ENCODE results near the gene CATSPERD.
A peak's percentile ranks its signal among the peaks of the same experiment; 100 is the strongest.

CATSPERD gene, protein sequence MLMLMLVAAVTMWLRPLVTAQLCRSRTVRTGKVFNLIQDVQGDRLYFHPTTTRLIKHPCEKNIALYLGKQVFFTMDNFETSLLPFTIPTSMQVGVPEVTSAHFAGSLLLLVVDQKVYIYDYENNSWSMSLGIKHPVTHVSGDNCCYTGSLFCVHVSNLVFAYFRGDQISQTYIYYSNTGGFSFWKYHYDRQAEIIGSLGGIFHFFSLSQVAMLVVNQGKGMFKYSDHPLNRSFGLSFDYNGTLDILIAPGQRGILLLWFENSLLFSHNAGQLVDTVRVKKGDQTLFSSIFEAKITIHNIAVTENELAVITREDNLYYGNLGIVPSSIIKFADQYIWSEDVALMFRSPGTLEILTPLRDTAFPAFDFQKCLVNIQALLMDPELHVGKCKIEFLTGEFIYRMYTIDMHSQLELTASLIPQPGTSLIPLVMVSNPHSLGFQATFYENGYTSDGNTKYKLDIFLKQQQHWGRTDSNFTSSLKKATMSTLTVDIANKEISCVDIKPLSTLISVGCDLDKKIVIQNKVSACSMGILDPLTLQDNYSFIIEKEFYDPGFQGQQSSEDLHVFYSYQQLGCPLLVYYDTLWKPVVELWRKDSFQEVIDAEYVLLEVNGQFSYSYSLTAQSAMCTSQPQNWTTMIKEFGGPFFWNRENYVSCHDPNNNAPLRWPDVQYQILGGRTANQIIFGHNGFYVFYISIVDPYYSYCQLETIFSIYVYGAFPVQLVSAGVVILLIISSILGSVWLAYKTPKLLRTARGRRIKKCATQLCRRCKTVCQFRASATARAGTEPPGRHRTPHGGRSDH

DNA sequence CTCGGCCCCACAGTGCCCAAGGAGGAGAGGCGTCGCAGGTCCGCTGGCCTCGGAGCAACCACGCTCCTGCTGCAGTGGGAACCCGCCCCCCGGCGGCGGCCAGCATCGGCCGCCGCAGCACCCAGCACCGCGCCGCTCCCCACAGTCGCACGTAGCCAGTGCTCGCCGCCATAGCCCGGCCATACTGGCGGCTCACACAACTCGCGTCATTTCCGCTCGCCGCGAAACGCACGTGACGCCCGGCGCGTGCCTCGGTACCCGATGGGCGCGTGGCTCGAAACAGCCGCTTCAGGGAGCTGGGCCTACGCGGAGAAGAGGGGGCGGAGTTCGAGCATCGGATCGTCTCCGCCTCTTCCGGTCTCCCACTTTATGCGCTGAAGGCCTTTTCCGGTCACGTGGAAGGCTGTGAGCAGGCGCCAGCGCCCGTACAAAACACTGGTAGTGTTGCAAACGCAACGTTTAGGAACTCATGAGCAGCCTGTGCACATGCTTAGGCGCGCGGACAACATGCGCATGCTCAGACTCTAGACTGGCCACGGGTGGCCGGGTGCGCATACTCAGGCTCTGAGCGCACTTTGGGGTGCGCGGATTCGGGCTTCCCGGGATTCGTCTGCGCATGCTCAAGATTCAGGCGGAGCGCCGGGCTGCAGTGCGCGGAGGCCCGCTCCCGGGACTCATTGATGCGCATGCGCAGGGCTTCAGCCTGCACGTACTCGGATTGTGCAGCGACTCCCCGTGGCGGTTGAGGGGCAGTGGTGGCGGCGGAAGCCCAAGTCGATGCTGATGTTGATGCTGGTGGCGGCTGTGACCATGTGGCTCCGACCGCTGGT is at the start of gene CATSPERD, which contains the start of gene LONP1:
Gene CATSPERD, plus strand, starts transcription at position 677 of the 830 bp plus-strand sequence. Its CDS starts 101 bp downstream, at position 778.
Gene LONP1, minus strand, starts transcription at position 186 of the 830 bp plus-strand sequence. Its CDS starts 14 bp downstream, at position 172.
- peak; percentile 96 for DNase-seq

DNA sequence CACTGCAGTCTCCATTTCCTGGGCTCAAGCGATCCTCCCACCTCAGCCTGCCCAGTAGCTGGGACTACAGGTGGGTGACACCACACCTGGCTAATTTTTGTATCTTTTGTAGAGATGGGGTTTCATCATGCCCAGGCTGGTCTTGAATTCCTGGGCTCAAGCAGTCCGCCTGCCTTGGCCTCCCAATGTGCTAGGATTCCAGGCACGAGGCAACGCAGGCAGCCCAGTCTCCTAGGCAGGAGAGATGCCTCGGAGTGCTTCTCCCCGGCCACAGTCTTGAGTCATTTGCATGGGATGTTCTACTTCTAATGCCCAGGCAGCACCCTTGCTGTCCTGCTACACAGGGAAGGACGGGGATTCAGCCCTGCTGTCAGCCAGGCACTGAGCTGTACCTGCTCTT is 48.8 kb upstream of the CATSPERD start:
- no peak for DNase-seq

DNA sequence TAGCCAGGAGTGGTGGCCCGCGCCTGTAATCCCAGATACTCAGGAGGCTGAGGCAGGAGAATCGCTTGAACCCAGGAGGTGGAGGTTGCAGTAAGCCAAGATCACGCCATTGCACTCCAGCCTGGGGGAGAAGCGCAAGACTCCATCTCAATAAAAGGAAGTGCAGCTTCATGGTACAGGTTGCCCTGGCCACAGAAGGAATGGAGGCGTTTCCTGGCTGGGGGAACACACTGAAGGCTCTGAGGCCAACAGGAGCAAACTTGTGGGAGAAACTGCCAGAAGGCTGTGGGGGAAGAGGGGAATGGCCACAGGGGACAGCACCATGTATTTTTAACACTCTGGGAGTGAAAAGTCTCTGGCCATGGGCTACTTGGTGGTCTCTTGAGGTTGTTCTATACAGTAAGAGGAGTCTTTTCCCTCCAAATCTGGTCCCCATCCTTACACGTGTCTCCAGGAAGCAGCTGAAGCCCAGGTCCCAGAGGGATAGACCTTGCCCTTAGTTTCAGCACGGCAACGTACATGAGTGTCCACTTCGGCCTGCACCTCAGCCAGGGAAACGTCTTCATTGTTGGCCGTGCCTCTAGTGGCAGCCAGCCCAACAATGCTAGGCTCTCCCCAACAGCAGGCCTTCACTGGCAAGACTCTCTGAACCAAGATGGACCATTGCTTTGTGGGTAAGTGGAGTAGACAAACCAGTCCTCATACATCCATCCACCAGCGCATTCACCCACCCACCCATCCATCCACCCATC is 47.6 kb upstream of the CATSPERD start:
- no peak for DNase-seq

DNA sequence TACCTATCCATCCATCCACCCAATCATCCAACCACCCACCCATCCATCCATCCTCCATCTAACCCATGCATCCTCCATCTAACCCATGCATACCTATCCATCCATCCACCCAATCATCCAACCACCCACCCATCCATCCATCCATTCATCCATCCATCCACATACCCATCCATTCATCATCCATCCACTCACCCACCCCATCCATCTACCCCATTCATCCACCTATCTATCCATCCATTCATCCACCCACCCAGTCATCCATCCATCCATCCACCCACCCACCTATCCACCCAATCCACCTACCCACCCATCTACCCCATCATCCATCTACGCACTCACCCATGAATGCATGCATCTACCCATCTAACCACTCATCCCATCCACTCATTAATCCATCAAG is 46.7 kb upstream of the CATSPERD start:
- no peak for DNase-seq

DNA sequence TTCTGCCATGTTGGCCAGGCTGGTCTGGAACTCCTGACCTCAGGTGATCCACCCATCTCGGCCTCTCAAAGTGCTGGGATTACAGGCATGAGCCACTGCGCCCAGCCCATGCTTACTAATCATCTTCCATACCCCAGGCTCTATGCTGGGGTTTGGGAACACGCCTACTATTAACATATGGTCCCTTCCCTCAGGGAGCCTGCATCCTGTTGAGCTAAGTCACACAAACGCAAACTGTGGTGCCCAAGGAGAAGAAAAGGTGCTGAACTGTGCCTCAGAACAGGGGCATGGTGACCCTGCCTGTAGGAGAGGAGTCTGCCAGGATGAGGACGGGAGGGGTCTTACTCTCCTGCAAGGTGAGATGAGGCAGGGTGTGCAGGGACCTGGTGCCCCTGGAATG is 45.7 kb upstream of the CATSPERD start:
- DNase-seq = no peak

DNA sequence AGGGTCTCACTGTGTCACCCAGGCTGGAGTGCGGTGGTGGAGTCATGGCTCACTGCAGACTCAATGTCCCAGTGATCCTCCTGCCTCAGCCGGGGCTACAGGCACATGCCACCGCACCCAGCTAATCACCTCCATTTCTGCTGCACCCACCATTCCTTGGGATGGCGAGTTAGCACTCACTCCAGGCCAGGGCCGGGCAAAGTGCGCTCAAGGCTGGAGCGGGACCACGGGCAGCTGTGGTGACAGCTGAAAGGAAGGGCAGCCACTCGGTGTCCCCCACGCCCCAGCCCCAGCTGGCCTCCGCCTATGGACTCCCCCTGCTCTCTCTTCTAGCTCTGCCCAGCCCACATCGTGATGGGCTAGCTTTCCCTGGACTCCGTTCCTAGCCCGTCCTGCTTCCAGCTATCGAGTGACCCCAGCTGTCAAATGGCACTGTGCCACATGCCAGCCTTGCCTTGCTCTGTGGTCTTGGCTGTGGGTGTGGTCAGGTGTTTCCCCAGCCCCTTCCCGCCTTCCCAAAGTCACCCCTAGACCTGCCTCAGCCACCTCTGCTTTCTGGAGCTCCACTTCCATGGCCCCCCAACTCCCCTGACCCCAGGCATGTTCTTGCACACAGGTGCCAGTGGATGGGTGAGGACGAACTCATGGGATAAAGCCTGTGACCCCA is 44.2 kb upstream of the CATSPERD start:
- DNase-seq = no peak

DNA sequence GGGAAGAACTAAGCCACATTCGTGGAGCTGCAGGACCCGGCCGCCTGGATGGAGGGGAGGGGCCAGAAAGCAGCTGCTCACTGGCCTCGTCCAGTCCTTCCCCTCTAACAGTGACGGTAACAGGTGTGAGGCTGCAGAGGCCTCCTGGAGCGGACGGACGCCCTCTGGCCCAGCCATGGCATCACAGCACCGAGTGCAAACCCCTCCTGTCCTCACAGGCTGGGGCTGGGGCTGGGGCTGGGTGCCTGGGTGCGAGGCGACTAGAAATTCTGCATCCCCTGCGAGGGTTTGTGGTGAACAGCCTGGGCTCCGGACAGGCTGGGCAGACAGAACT is 43.7 kb upstream of the CATSPERD start:
- DNase-seq = no peak

DNA sequence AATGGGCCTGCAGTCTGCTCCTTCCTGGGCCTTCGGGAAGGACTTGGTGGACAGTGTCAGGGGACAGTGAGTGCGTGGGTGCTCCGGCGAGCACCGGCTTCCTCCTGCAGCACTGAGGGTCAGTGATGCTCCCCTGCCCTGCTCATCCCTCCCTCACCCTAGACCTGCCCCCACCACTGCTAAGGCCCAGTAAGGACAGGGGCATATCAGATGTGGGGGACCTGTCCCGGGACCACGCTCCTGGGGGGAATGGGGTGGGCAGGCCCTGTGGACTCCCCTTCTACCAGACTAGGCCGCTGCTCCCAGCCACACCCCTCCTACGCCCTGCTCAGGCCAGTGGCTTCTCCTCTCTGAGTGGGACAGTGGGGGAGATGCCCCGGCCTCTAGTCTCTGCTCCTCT is 43.3 kb upstream of the CATSPERD start:
- DNase-seq = no peak

DNA sequence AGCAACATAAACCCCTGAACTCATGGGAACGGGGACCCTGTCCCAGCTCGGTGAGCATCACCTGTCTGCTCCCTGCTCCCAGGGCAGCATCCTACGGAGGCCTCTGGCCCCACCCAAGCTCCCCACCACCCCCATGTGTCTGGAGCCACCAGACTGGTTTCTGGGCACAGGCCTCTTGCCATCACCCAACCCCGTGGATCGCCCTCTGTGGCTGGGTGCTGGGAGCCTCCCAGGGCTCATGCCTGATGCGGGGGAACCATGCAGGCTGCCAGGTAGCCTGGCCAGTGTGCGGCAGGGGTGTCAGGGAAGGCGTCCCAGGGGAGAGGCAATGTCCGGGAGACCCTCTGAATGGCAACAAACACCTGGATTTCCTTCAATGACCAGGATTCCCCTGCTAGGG is 42.9 kb upstream of the CATSPERD start:
- DNase-seq = no peak

DNA sequence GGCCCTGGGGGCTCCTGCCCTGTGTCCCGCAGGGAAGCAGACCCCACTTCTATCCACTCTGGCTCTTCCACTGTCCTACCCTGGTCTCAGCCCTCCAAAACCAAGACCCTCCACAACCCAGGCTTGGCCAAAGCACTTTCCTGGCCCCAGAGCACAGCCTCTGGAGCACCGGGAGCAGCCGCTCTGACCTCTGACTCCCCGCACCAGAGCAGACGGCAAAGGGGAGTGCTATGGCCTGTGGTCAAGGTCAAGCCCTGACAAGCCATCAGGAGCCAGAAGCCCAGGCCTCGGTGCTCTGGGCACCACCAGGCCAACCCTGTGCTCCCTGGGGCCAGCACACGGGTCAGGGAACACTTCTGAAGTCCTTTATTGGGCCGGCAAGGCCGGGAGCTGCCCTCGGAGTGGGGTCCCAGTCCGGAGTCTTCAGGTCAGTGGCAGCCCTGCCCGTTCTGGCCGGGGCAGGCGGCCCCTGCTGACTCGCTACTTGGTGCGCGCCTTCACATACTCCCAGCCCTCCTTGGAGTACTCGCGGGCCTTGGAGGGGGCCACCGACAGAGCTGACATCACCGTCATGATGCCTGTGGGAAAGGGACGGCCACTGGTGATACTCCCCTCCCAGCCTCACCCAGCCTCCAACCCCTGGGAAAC is 42.2 kb upstream of the CATSPERD start:
- no peak for DNase-seq

DNA sequence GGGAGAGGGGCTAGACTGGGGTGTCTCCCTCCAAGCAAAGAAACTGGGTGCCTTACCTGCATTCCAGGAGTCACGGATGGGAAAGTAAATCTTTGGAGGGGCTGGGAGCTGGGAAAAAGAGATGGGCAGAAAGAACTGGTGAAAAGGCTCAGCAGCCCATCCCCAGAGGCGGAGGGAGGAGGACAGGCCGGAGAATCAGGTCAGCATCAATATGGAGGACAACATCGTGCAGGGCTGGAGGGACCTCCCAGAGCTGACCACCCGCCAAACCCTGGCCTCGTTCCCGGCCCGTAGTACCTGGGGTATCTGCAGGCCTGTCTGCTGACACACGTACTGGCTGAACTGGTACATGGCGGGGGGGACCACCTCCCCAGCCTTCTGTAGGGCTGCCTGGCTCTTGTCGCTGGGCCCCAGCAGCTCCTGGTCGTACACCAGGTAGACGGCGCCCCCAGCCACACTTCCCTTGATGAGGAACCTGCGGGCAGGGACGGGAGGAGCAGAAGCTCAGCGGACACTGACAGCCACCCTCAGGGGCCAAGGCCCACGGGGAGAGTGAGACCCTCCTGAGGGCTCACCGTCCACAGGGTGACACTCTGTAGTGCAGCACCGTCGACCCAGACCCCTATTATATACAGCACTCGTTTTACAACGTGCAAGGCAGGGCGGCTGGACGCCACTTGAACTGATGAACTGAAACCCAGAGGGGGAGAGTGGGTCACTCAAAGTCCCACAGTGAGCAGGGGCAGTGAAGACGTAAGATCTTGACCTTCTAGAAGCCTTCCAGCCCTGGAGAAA is 41.0 kb upstream of the CATSPERD start:
- DNase-seq = no peak

DNA sequence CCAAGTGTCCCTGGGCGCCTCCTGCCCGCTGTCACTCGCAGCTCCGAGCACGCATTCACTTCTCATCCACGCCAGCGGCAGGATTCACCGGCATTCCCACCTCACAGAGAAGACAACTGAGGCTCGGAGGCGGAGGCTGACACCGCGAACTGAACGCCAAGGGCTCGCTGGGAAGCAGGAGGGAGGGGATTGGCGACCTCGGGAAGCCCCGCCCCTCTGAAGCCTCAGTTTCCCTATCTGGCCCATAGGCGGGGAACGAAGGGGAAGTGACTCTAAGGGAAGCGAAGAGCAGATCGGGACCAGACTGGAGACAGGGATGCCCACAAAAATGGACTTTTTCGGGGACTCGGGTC is 40.4 kb upstream of the CATSPERD start:
- DNase-seq = no peak

DNA sequence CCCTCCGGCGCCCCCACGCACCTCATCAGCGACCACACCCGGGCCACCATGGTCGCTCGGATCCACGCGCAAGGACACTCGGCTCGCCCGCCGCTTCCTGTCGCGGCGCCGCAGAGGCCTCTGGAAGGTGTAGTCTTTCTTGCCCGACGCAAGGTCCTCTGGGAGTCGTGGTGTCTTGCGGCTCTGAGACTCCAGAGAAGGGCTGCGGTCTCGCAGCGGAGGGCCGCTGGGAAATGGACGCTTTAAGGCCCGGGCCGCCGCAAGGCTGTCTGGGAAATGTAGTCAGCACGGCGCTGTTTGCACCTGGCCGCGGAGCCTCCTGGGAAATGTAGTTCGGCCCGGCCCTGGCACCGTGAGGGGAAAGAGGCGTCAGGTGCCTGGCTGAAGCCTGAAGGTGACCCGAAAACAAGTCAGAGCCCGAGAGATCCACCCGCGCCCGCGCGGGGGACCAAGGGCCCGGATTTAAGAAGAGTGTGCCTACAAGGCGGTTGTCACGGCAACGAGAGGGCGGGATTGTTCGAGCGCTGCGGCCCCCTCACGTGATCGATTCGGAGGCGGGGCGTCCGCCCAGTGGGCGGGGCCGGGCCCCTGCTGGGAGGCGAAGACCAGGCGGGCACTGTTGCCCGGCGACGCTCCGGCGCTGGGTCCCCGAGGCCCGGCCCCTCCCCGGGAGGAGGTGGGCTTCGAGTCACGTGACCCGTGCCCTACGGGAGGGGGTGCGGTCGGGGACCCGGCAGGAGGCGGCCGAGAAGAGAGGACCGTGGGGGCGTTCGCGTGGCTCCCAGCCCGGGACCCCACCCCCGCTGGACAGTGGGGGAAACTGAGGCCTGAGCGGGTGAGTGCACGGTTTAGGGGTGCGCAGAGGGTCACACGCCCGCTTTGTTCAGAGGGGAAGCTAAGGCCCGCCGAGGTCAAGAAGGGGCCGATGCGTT is 39.7 kb upstream of the CATSPERD start, which contains the start of the genes HSD11B1L and MICOS13:
Gene HSD11B1L, plus strand, starts transcription at position 591 of the 932 bp plus-strand sequence. CDS start 3,806 bp downstream, outside the sequence.
Gene MICOS13, minus strand, starts transcription at position 80 of the 932 bp plus-strand sequence. Its CDS starts 30 bp downstream, at position 50.
- DNase-seq = peak; percentile 92

DNA sequence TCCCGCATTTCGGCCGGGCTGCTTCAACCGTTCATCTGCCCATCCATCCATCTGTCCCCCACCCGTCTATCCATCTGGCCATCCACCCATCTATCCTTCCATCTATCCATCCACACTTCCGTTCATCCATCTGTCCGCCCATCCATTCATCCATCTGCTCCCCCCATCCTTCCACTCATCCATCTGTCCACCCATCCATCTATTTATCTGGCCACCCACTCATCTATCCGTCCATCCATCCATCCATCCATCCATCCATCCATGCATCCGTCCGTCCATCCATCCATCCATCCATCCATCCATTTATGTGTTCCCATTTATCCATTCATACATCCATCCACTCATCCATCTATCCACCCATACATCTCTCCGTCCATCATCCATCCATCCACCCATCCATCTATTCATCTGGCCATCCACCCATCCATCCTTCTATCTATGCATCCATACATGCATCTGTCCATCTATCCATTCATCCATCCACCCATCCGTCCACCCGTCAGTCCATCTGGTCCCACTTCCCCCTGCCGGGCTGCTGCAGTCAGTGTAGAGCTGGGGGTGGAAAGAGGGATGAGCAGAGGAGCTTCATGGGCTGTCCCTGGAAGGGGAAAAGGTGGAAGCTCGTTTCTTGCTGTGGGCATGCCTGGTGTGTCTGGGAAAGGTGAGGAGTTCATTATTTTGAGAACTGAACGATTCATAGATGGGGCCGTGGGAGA is 38.9 kb upstream of the CATSPERD start:
- no peak for DNase-seq

DNA sequence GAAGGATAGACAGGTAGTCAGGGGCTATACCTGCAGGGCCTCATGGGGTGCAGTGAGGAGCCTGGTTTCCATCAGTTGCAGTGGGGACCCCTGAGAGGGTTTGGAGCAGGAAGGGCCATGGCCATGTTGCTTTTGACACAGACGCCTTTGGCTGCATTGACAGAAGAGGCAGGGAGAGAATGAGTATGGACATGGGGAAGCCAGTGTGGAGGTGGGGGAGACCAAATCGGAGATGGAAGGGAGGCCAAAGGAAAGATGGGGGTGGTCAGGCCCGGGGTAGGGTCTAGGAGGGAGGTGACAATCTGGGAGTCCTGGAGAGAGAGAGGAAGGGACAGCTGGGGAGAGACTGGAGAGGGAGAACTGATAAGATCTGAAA is 38.3 kb upstream of the CATSPERD start:
- DNase-seq = no peak

DNA sequence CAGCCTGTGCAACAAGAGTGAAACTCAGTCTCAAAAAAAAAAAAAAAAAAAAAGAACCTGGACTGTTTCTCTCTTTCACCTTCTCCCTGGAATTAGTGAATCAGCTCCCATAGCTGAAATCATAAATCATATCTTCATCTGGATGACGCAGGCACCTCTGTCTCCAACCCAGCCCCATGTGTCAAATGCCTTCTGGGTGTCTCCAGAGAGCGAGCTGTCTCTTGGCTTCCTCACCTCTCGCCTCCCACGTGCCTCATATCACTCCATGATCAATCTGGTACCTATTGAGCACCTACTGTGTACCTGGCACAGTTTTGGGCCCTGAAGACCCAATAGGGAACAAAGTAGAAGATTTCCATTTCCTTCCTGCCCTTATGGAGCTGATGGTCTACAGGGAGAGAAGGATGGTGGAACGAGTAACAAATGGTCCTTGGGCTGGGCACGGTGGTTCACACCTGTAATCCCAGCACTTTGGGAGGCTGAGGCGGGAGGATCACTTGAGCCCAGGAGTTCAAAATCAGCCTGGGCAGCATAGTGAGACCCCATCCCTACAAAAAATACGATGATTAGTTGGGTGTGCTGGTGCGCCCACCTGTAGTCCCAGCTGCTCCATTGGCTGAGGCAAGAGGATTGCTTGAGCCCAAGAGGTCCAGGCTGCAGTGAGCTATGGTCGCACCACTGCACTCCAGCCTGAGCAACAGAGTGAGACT is 37.1 kb upstream of the CATSPERD start:
- DNase-seq = no peak

DNA sequence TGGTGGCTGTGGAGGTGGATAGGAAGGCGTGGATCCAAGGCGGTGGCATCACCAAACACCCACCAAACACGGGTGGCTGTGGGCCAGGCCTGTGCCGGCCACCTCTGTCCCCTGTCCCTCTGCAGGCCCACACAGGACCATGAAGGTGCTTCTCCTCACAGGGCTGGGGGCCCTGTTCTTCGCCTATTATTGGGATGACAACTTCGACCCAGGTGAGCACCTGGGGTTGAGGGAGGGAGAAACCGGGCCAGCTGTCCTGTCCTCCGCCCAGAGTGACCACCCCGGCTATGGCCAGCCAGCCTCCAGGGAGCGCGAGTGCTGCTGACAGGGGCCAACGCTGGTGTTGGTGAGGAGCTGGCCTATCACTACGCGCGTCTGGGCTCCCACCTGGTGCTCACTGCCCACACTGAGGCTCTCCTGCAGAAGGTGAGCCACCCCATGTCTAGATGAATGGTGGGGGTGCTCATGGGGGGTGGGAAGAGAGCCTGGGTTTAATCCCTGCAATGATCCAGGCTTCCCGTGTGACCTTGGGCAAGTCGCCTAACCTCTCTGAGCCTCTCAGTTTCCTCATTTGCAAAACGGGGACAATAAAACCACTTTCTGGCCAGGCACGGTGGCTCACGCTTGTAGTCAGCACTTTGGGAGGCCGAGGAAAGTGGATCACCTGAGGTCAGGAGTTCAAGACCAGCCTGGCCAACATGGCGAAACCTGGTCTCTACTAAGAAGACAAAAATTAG is 35.6 kb upstream of the CATSPERD start:
- no peak for DNase-seq
